ENCODE measurements around the gene FILIP1L.

GRCh38 chr3:99978221-99978620, 136.1 kb downstream of the FILIP1L start:
- TF ChIP-seq CEBPB (IDR thresholded peaks at IDR 0.05) (no peak), TAF1 (IDR thresholded peaks at IDR 0.05; ENCODE audit: low read depth) (no peak), MAX (IDR thresholded peaks at IDR 0.05) (no peak), CREB1 (IDR thresholded peaks at IDR 0.05; ENCODE audit: low read depth) (no peak), FOXM1 (IDR thresholded peaks at IDR 0.05; ENCODE audit: borderline replicate concordance, low read depth) (no peak), RAD21 (IDR thresholded peaks at IDR 0.05; ENCODE audit: low read depth) (no peak), EGR1 (IDR thresholded peaks at IDR 0.05) (no peak), NFIC (IDR thresholded peaks at IDR 0.05) (no peak), TEAD4 (IDR thresholded peaks at IDR 0.05) (no peak)
- TF ChIP-seq, protein P1, sequence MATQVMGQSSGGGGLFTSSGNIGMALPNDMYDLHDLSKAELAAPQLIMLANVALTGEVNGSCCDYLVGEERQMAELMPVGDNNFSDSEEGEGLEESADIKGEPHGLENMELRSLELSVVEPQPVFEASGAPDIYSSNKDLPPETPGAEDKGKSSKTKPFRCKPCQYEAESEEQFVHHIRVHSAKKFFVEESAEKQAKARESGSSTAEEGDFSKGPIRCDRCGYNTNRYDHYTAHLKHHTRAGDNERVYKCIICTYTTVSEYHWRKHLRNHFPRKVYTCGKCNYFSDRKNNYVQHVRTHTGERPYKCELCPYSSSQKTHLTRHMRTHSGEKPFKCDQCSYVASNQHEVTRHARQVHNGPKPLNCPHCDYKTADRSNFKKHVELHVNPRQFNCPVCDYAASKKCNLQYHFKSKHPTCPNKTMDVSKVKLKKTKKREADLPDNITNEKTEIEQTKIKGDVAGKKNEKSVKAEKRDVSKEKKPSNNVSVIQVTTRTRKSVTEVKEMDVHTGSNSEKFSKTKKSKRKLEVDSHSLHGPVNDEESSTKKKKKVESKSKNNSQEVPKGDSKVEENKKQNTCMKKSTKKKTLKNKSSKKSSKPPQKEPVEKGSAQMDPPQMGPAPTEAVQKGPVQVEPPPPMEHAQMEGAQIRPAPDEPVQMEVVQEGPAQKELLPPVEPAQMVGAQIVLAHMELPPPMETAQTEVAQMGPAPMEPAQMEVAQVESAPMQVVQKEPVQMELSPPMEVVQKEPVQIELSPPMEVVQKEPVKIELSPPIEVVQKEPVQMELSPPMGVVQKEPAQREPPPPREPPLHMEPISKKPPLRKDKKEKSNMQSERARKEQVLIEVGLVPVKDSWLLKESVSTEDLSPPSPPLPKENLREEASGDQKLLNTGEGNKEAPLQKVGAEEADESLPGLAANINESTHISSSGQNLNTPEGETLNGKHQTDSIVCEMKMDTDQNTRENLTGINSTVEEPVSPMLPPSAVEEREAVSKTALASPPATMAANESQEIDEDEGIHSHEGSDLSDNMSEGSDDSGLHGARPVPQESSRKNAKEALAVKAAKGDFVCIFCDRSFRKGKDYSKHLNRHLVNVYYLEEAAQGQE (IDR thresholded peaks at IDR 0.05; ENCODE audit: low read depth) = no peak
